Panc1 (cell line): ENCODE data around the gene INO80D.

Experiments used
- CTCF ChIP-seq: fragments of 450-650 bp; IDR thresholded peaks from 2 replicates; pipeline ENCODE4 v1.5.1; 2017; ENCODE audit warnings: mild to moderate bottlenecking
- POLR2AphosphoS5 ChIP-seq: IDR thresholded peaks from 2 replicates; pipeline ENCODE4 v1.6.1; 2012; ENCODE audit warnings: mild to moderate bottlenecking, low read depth, low read length, moderate library complexity
- REST ChIP-seq, 2 experiments: IDR thresholded peaks; 2 replicates each; pipeline ENCODE4 v1.6.1; 2011 to 2012; ENCODE audit warnings: low read depth in 2 of 2, control low read depth in 1 of 2, low read length in 1 of 2, mild to moderate bottlenecking in 1 of 2, moderate library complexity in 1 of 2; ENCODE audit not compliant: insufficient read depth in 1 of 2
- SIN3A ChIP-seq: IDR thresholded peaks from 2 replicates; pipeline ENCODE4 v1.6.1; 2012; ENCODE audit warnings: low read depth, mild to moderate bottlenecking, low read length, moderate library complexity, borderline replicate concordance; ENCODE audit not compliant: insufficient read depth

- TF ChIP-seq CTCF: no peak
- no peak for TF ChIP-seq POLR2AphosphoS5
- TF ChIP-seq REST (IDR thresholded peaks at IDR 0.05; ENCODE audit: insufficient read depth in 1 of 2, low read depth in 2 of 2, low read length in 1 of 2): no peak
- TF ChIP-seq SIN3A: no peak
These were observed 95.9 kb downstream of the INO80D start for GRCh38 chr2:205990104-205990503.
